ENCODE data around the gene ATM.

Gene ATM

DNA sequence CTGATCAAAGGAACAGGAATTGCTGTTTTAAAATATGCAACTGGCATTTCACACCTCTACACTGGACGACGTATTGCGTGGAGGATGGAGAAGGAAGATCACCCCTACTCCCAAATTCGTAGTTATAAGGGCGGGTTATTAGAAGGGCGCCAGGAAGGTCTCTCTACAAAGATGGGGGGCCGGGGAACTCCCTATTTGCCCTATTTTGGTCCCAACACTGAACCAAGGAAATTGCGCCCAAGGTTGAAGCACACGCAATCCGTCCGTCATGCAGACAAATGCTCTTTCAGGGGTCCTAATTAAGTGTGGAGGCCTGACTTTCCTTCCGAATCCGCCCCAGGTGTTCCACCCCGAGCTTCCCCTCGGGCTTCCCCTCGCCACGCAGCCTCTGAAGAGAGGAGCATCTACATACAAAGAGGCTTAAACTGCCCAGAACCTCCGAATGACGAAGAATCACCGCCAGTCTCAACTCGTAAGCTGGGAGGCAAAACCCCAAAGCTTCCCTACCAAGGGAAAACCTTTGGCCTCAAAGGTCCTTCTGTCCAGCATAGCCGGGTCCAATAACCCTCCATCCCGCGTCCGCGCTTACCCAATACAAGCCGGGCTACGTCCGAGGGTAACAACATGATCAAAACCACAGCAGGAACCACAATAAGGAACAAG, 825 bp upstream of the ATM start (continued):
- TF ChIP-seq, protein P1, sequence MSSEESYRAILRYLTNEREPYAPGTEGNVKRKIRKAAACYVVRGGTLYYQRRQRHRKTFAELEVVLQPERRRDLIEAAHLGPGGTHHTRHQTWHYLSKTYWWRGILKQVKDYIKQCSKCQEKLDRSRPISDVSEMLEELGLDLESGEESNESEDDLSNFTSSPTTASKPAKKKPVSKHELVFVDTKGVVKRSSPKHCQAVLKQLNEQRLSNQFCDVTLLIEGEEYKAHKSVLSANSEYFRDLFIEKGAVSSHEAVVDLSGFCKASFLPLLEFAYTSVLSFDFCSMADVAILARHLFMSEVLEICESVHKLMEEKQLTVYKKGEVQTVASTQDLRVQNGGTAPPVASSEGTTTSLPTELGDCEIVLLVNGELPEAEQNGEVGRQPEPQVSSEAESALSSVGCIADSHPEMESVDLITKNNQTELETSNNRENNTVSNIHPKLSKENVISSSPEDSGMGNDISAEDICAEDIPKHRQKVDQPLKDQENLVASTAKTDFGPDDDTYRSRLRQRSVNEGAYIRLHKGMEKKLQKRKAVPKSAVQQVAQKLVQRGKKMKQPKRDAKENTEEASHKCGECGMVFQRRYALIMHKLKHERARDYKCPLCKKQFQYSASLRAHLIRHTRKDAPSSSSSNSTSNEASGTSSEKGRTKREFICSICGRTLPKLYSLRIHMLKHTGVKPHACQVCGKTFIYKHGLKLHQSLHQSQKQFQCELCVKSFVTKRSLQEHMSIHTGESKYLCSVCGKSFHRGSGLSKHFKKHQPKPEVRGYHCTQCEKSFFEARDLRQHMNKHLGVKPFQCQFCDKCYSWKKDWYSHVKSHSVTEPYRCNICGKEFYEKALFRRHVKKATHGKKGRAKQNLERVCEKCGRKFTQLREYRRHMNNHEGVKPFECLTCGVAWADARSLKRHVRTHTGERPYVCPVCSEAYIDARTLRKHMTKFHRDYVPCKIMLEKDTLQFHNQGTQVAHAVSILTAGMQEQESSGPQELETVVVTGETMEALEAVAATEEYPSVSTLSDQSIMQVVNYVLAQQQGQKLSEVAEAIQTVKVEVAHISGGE (tag by site-specific recombination; conservative IDR thresholded peaks at IDR 0.05; ENCODE audit: low read depth), result peak; percentile 42
- no peak for TF ChIP-seq TCF7L2 (IDR thresholded peaks at IDR 0.05; ENCODE audit: borderline replicate concordance, low read depth, low read length)
- TF ChIP-seq, protein P2, sequence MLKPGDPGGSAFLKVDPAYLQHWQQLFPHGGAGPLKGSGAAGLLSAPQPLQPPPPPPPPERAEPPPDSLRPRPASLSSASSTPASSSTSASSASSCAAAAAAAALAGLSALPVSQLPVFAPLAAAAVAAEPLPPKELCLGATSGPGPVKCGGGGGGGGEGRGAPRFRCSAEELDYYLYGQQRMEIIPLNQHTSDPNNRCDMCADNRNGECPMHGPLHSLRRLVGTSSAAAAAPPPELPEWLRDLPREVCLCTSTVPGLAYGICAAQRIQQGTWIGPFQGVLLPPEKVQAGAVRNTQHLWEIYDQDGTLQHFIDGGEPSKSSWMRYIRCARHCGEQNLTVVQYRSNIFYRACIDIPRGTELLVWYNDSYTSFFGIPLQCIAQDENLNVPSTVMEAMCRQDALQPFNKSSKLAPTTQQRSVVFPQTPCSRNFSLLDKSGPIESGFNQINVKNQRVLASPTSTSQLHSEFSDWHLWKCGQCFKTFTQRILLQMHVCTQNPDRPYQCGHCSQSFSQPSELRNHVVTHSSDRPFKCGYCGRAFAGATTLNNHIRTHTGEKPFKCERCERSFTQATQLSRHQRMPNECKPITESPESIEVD (tag by site-specific recombination; IDR thresholded peaks at IDR 0.05), result no peak
- TF ChIP-seq OVOL3 (tag by site-specific recombination; IDR thresholded peaks at IDR 0.05), result no peak
- no peak for TF ChIP-seq ZNF621 (tag by site-specific recombination; IDR thresholded peaks at IDR 0.05)

DNA sequence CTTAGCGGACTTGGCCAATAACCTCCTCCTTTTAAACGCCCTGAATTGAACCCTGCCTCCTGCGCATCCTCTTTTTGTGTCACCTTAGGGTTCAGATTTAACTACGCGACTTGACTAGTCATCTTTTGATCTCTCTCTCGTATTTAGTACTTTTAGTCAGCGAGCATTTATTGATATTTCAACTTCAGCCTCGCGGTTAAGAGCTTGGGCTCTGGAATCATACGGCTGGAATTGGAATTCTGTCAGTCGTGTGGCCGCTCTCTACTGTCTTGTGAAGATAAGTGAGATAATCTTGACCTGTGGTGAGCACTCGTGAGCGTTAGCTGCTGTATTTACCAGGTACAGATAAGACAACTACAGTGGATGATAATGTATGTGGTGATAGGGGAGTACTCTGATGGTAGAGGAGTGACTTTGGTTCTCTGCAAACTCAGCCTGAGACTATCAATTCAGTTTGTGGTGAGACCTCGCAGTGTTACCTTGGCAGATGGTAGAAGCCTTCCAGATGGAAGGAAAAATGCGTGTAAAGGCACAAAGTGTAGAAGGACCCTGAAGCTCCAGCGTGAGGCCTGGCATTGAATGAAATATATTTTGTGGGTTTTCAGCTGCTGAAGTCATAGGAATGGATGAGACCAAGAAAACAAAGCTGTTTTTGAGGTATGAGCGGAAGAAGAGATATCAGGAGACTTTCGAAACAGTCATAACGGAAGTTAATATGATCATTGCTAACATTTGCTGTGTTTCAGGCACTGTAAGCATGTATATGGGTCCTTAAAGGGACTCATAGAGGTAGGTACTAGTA, 682 bp downstream of the ATM start:
- H3K9me3 ChIP-seq (ENCODE audit: control insufficient read depth, insufficient read depth, low read depth, low read length), result no peaks in the 10 kb centered on the region
- peak overlapping the region; percentile 61 for H3K27ac ChIP-seq (ENCODE audit: extremely low read depth, low read depth, low read length)
- H3K36me3 ChIP-seq (ENCODE audit: control insufficient read depth in 2 of 2, insufficient read depth in 1 of 2, low read length in 2 of 2), result peaks cover 0 to 18% of the 10 kb centered on the region in 2 experiments; a peak in 1 of 3 replicates
- TF ChIP-seq ZFP69B (tag by site-specific recombination; IDR thresholded peaks at IDR 0.05), result 0 out of 2 replicates have a peak, but pooled peaks have one; percentile 1
- TF ChIP-seq, protein P3, sequence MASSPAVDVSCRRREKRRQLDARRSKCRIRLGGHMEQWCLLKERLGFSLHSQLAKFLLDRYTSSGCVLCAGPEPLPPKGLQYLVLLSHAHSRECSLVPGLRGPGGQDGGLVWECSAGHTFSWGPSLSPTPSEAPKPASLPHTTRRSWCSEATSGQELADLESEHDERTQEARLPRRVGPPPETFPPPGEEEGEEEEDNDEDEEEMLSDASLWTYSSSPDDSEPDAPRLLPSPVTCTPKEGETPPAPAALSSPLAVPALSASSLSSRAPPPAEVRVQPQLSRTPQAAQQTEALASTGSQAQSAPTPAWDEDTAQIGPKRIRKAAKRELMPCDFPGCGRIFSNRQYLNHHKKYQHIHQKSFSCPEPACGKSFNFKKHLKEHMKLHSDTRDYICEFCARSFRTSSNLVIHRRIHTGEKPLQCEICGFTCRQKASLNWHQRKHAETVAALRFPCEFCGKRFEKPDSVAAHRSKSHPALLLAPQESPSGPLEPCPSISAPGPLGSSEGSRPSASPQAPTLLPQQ (tag by site-specific recombination; IDR thresholded peaks at IDR 0.05), result 0 out of 2 replicates have a peak, but pooled peaks have one; percentile 4
- TF ChIP-seq ZBTB48 (tag by site-specific recombination; IDR thresholded peaks at IDR 0.05), result 0 out of 2 replicates have a peak, but pooled peaks have one; percentile 15
- TF ChIP-seq ZNF335 (tag by site-specific recombination; conservative IDR thresholded peaks at IDR 0.05), result peak; percentile 92
- 0 out of 2 replicates have a peak, but pooled peaks have one; percentile 0 for TF ChIP-seq ZNF2 (tag by site-specific recombination; IDR thresholded peaks at IDR 0.05)
- TF ChIP-seq ZNF768 (tag by site-specific recombination; IDR thresholded peaks at IDR 0.05), result no peak
- TF ChIP-seq SALL2 (tag by site-specific recombination; IDR thresholded peaks at IDR 0.05; ENCODE audit: borderline replicate concordance), result no peak
- TF ChIP-seq PRDM1 (tag by site-specific recombination; IDR thresholded peaks at IDR 0.05), result no peak
- no peak for TF ChIP-seq ZNF302 (tag by site-specific recombination; IDR thresholded peaks at IDR 0.05; ENCODE audit: low read depth)
- TF ChIP-seq, protein P4, sequence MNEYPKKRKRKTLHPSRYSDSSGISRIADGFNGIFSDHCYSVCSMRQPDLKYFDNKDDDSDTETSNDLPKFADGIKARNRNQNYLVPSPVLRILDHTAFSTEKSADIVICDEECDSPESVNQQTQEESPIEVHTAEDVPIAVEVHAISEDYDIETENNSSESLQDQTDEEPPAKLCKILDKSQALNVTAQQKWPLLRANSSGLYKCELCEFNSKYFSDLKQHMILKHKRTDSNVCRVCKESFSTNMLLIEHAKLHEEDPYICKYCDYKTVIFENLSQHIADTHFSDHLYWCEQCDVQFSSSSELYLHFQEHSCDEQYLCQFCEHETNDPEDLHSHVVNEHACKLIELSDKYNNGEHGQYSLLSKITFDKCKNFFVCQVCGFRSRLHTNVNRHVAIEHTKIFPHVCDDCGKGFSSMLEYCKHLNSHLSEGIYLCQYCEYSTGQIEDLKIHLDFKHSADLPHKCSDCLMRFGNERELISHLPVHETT (tag by site-specific recombination; IDR thresholded peaks at IDR 0.05), result 0 out of 2 replicates have a peak, but pooled peaks have one; percentile 3
- no peak for TF ChIP-seq SCRT1 (tag by site-specific recombination; IDR thresholded peaks at IDR 0.05; ENCODE audit: borderline replicate concordance)
- no peak for TF ChIP-seq ZSCAN16 (tag by site-specific recombination; IDR thresholded peaks at IDR 0.05)
- TF ChIP-seq ZNF16 (tag by site-specific recombination; IDR thresholded peaks at IDR 0.05; ENCODE audit: low read depth), result no peak
- ChIA-PET POLR2A (interaction anchor here (0.5 to 1.2 kb wide), 3 partner anchors 9 to 441 kb away, joined by 3 to 5 read pairs (median 4); partner anchors contain the start of gene DDX10), CTCF (interaction anchor here (0.6 to 1.8 kb wide), 7 partner anchors 14 to 943 kb away, joined by 3 to 15 read pairs (median 4); partner anchors contain the start of genes CUL5 and DDX10)
- H3K4me1 ChIP-seq (ENCODE audit: control insufficient read depth, insufficient read depth, low read length), result no peaks in the 10 kb centered on the region
- peak overlapping the region; percentile 82 for H3K4me3 ChIP-seq (ENCODE audit: low read depth, low read length)
